ENCODE data around the gene MRAS. TPM values are rescaled to one million over a fixed set of nuclear protein-coding genes. Genes with fewer than 3 reads are reported as not detected.

The MRAS gene
- polyA plus RNA-seq (2013, experiment 1 of 2) = 15.9 TPM
- 18.1 TPM for polyA plus RNA-seq (2013, experiment 2 of 2)

DNA sequence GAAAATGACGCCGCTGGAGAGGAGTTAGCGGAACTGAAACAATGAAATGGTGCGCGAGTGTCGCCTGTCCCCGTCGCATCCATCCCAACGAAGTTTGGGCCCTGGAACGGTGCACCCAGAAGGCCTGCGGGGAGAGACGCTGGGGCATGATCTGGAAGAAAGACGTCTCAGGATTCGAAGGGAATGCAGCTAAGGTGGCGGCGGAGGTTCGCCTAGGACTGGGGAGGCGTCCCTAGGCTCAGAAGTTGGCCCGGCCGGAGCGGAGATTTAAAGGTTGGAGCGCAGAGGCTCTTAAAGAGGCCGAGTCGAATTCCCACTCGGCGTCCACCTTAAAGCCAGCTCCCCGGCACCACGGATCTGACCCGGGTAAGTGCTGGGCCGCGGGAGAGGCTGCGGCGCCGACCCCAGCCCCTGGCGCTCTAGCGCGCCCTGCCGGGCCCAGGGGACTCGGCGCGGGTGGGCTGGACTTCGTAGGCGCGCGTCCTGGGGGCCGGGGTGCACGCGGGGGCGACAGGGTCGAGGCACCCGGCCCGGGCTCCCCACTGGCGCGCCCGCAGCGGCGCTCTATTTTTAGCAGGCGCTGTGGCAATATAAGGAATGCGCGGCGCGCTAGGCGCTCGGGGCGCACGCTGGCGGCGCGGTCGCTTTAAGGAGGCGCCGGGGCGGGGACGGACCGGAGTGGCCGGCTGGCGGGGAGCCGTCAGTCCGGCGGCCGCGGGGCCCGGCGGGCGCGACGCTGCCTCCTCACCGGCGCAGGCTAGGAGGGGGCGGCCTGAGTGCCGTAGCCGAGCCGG, at the start of gene MRAS:
Gene MRAS, plus strand, starts transcription at position 620 of the 794 bp plus-strand sequence. CDS start 24,305 bp downstream, outside the sequence.
- Histone ChIP-seq H2BK5ac (ENCODE audit: low read depth, low read length, poor library complexity, severe bottlenecking) (peak within 1 kb of the TSS; percentile 20), H3K27ac (ENCODE audit: low read length, poor library complexity, severe bottlenecking) (peak within 1 kb of the TSS; percentile 48), H2AFZ (ENCODE audit: low read depth, low read length) (peak within 1 kb of the TSS; percentile 60), H3K4me3 (ENCODE audit: insufficient read depth in 1 of 2, low read depth in 1 of 2, low read length in 2 of 2) (peak within 1 kb of the TSS; percentile 76 to 92), H3K18ac (ENCODE audit: low read depth in 1 of 2, low read length in 2 of 2) (peak within 1 kb of the TSS; percentile 45 to 61), H3K27me3 (ENCODE audit: control insufficient read depth in 1 of 2, insufficient read depth in 1 of 2, low read length in 2 of 2) (no peaks in the 10 kb centered on the region), H3K36me3 (ENCODE audit: control insufficient read depth in 1 of 2, insufficient read depth in 2 of 2, low read depth in 1 of 2, low read length in 2 of 2) (no peaks in the 10 kb centered on the region), H3K9ac (ENCODE audit: low read length) (peak within 1 kb of the TSS; percentile 97), H3K79me1 (replicated peaks; ENCODE audit: low read length, poor library complexity, severe bottlenecking) (peaks cover 10% of the 10 kb centered on the region), H3K4ac (ENCODE audit: low read depth in 1 of 2, low read length in 2 of 2) (peak within 1 kb of the TSS in 1 of 2 experiments; percentile 57), H3K4me2 (ENCODE audit: low read length, poor library complexity, severe bottlenecking) (peak within 1 kb of the TSS; percentile 86), H3K23ac (ENCODE audit: low read length in 2 of 2) (no peak within 1 kb of the TSS), H3K9me3 (ENCODE audit: control insufficient read depth, low read length) (no peaks in the 10 kb centered on the region), H2AK5ac (ENCODE audit: low read length, severe bottlenecking) (peak within 1 kb of the TSS; percentile 9), H4K91ac (ENCODE audit: low read length) (peak within 1 kb of the TSS; percentile 92), H4K8ac (ENCODE audit: low read length) (peak within 1 kb of the TSS; percentile 78), H2BK120ac (ENCODE audit: low read depth, low read length) (peak within 1 kb of the TSS; percentile 77), H2BK15ac (ENCODE audit: low read depth, poor library complexity, severe bottlenecking) (peak within 1 kb of the TSS; percentile 12), H2BK12ac (ENCODE audit: low read length in 2 of 2) (peak within 1 kb of the TSS in 1 of 2 experiments; percentile 23), H3K4me1 (ENCODE audit: control insufficient read depth, insufficient read depth, low read depth, low read length) (peaks cover 12% of the 10 kb centered on the region), H3K14ac (ENCODE audit: low read length in 2 of 2) (peak within 1 kb of the TSS in 1 of 2 experiments; percentile 35)
- under 1% methylated on average over 68 of the region's 93 CpGs for WGBS
- DNase-seq = peak; percentile 84

DNA sequence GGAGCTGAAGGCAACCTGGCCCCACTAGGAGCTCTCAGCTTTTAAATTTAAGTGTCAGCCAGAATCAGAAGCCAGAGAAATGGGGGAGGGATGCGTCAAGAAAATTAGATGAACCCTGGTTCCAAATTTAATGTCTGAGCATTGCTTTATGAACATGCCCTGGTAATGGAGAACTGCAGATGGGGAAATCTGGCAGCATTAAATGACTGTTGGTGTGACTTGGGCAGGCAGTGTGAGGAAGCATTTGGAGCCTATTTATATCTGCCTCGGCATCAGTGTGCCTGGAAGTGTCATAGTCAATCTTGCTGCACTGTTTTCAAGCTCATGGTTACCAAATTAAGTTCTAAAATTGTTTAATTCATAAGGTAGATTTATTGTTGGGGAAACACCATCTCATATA, 47.7 kb upstream of the MRAS start:
- H2AFZ ChIP-seq (ENCODE audit: low read depth, low read length) = no peak overlapping the region
- no peak overlapping the region for H4K8ac ChIP-seq (ENCODE audit: low read length)
- WGBS = 97% methylated on average over 1 of the region's 2 CpGs
- H3K36me3 ChIP-seq (ENCODE audit: control insufficient read depth in 1 of 2, insufficient read depth in 2 of 2, low read depth in 1 of 2, low read length in 2 of 2) = peaks cover 18 to 34% of the 10 kb centered on the region in 2 experiments
- H3K79me1 ChIP-seq (replicated peaks; ENCODE audit: low read length, poor library complexity, severe bottlenecking) = no peaks in the 10 kb centered on the region
- H3K27me3 ChIP-seq (ENCODE audit: control insufficient read depth in 1 of 2, insufficient read depth in 1 of 2, low read length in 2 of 2) = no peaks in the 10 kb centered on the region
- H3K18ac ChIP-seq (ENCODE audit: low read depth in 1 of 2, low read length in 2 of 2) = no peak overlapping the region
- no peak overlapping the region for H2BK120ac ChIP-seq (ENCODE audit: low read depth, low read length)
- H2AK5ac ChIP-seq (ENCODE audit: low read length, severe bottlenecking) = no peak overlapping the region
- no peak overlapping the region for H3K4me2 ChIP-seq (ENCODE audit: low read length, poor library complexity, severe bottlenecking)
- no peak overlapping the region for H3K9ac ChIP-seq (ENCODE audit: low read length)
- no peak overlapping the region for H3K4me3 ChIP-seq (ENCODE audit: insufficient read depth in 1 of 2, low read depth in 1 of 2, low read length in 2 of 2)
- H2BK15ac ChIP-seq (ENCODE audit: low read depth, poor library complexity, severe bottlenecking) = no peak overlapping the region
- H3K4me1 ChIP-seq (ENCODE audit: control insufficient read depth, insufficient read depth, low read depth, low read length) = no peaks in the 10 kb centered on the region
- H3K4ac ChIP-seq (ENCODE audit: low read depth in 1 of 2, low read length in 2 of 2) = no peak overlapping the region
- no peak overlapping the region for H3K27ac ChIP-seq (ENCODE audit: low read length, poor library complexity, severe bottlenecking)
- no peak overlapping the region for H2BK12ac ChIP-seq (ENCODE audit: low read length in 2 of 2)
- H3K14ac ChIP-seq (ENCODE audit: low read length in 2 of 2) = no peak overlapping the region
- H4K91ac ChIP-seq (ENCODE audit: low read length) = no peak overlapping the region
- DNase-seq = no peak
- no peak overlapping the region for H2BK5ac ChIP-seq (ENCODE audit: low read depth, low read length, poor library complexity, severe bottlenecking)
- no peak overlapping the region for H3K23ac ChIP-seq (ENCODE audit: low read length in 2 of 2)
- no peaks in the 10 kb centered on the region for H3K9me3 ChIP-seq (ENCODE audit: control insufficient read depth, low read length)

DNA sequence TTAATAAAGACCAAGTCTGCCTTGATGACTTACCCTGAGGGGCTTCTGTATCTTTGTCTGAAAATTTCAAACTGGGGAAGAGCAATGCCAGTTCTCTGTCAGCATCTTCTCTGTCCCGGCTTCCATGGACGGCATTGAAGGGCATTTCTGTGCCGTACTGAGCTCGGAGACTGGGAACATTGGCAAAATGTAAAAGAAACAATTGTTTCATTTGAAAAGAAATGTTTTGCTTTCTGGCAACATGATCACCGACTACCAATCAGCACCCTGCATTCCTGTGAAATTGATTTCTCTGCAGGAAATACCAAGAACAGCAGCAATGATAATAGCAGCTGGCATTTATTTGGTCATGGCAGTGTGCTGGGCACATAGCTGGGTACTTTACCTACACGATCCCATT, 44.9 kb upstream of the MRAS start:
- Histone ChIP-seq H2AK5ac (ENCODE audit: low read length, severe bottlenecking) (no peak overlapping the region), H2AFZ (ENCODE audit: low read depth, low read length) (no peak overlapping the region), H3K4me1 (ENCODE audit: control insufficient read depth, insufficient read depth, low read depth, low read length) (no peaks in the 10 kb centered on the region), H3K27ac (ENCODE audit: low read length, poor library complexity, severe bottlenecking) (no peak overlapping the region), H4K91ac (ENCODE audit: low read length) (no peak overlapping the region), H2BK12ac (ENCODE audit: low read length in 2 of 2) (no peak overlapping the region), H3K27me3 (ENCODE audit: control insufficient read depth in 1 of 2, insufficient read depth in 1 of 2, low read length in 2 of 2) (no peaks in the 10 kb centered on the region), H3K14ac (ENCODE audit: low read length in 2 of 2) (no peak overlapping the region), H3K9ac (ENCODE audit: low read length) (no peak overlapping the region), H3K4me3 (ENCODE audit: insufficient read depth in 1 of 2, low read depth in 1 of 2, low read length in 2 of 2) (no peak overlapping the region), H3K79me1 (replicated peaks; ENCODE audit: low read length, poor library complexity, severe bottlenecking) (no peaks in the 10 kb centered on the region), H2BK120ac (ENCODE audit: low read depth, low read length) (no peak overlapping the region), H4K8ac (ENCODE audit: low read length) (no peak overlapping the region), H3K4me2 (ENCODE audit: low read length, poor library complexity, severe bottlenecking) (no peak overlapping the region), H3K36me3 (ENCODE audit: control insufficient read depth in 1 of 2, insufficient read depth in 2 of 2, low read depth in 1 of 2, low read length in 2 of 2) (peaks cover 8 to 12% of the 10 kb centered on the region in 2 experiments), H3K4ac (ENCODE audit: low read depth in 1 of 2, low read length in 2 of 2) (no peak overlapping the region), H2BK15ac (ENCODE audit: low read depth, poor library complexity, severe bottlenecking) (no peak overlapping the region), H3K18ac (ENCODE audit: low read depth in 1 of 2, low read length in 2 of 2) (no peak overlapping the region), H3K9me3 (ENCODE audit: control insufficient read depth, low read length) (peaks cover 22% of the 10 kb centered on the region), H2BK5ac (ENCODE audit: low read depth, low read length, poor library complexity, severe bottlenecking) (no peak overlapping the region), H3K23ac (ENCODE audit: low read length in 2 of 2) (no peak overlapping the region)
- WGBS = 97% methylated on average over 6 of the region's 6 CpGs
- no peak for DNase-seq

DNA sequence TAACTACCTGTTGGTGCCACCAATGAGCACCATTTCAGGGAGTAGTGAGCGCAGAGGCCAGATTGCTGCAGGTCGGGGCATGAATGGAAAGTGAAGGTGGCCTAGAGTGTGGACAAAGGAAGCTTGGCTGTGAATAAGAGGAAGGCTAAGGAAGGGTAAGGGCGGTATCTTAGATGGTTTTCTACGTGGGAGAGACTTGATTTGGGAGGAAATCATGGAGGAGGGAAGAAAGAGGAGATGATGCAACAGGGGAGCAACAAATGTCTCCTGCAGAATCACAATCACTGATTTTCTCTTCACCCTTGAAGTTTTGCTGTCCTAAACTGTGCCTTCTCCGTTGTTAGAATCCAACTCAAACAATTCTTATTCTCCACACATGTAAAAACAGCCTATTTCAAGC, 40.5 kb upstream of the MRAS start:
- peaks cover 50% of the 10 kb centered on the region for H3K9me3 ChIP-seq (ENCODE audit: control insufficient read depth, low read length)
- peak overlapping the region in 1 of 2 experiments; percentile 34 for H3K4me3 ChIP-seq (ENCODE audit: insufficient read depth in 1 of 2, low read depth in 1 of 2, low read length in 2 of 2)
- H2BK5ac ChIP-seq (ENCODE audit: low read depth, low read length, poor library complexity, severe bottlenecking) = no peak overlapping the region
- H3K4me1 ChIP-seq (ENCODE audit: control insufficient read depth, insufficient read depth, low read depth, low read length) = no peaks in the 10 kb centered on the region
- no peaks in the 10 kb centered on the region for H3K36me3 ChIP-seq (ENCODE audit: control insufficient read depth in 1 of 2, insufficient read depth in 2 of 2, low read depth in 1 of 2, low read length in 2 of 2)
- H3K23ac ChIP-seq (ENCODE audit: low read length in 2 of 2) = no peak overlapping the region
- H3K79me1 ChIP-seq (replicated peaks; ENCODE audit: low read length, poor library complexity, severe bottlenecking) = no peaks in the 10 kb centered on the region
- H4K8ac ChIP-seq (ENCODE audit: low read length) = no peak overlapping the region
- H2AK5ac ChIP-seq (ENCODE audit: low read length, severe bottlenecking) = no peak overlapping the region
- DNase-seq = no peak
- H2BK15ac ChIP-seq (ENCODE audit: low read depth, poor library complexity, severe bottlenecking) = no peak overlapping the region
- H3K27ac ChIP-seq (ENCODE audit: low read length, poor library complexity, severe bottlenecking) = no peak overlapping the region
- H3K27me3 ChIP-seq (ENCODE audit: control insufficient read depth in 1 of 2, insufficient read depth in 1 of 2, low read length in 2 of 2) = peaks cover 0 to 6% of the 10 kb centered on the region in 2 experiments
- H4K91ac ChIP-seq (ENCODE audit: low read length) = no peak overlapping the region
- H3K4me2 ChIP-seq (ENCODE audit: low read length, poor library complexity, severe bottlenecking) = no peak overlapping the region
- H3K4ac ChIP-seq (ENCODE audit: low read depth in 1 of 2, low read length in 2 of 2) = no peak overlapping the region
- no peak overlapping the region for H3K18ac ChIP-seq (ENCODE audit: low read depth in 1 of 2, low read length in 2 of 2)
- H2BK120ac ChIP-seq (ENCODE audit: low read depth, low read length) = no peak overlapping the region
- H2AFZ ChIP-seq (ENCODE audit: low read depth, low read length) = no peak overlapping the region
- H3K14ac ChIP-seq (ENCODE audit: low read length in 2 of 2) = no peak overlapping the region
- no peak overlapping the region for H2BK12ac ChIP-seq (ENCODE audit: low read length in 2 of 2)
- WGBS = 83% methylated on average over 5 of the region's 5 CpGs
- H3K9ac ChIP-seq (ENCODE audit: low read length) = no peak overlapping the region
